GM12872 (cell line): ENCODE results near the gene SRXN1.

ENCODE experiments used
- TF ChIP-seq, protein P1 (sequence below): IDR thresholded peaks from 3 replicates; pipeline ENCODE4 v1.5.1; 2011; ENCODE audit warnings: low read depth, mild to moderate bottlenecking, low read length, moderate library complexity; ENCODE audit not compliant: insufficient read depth

SRXN1 gene

DNA sequence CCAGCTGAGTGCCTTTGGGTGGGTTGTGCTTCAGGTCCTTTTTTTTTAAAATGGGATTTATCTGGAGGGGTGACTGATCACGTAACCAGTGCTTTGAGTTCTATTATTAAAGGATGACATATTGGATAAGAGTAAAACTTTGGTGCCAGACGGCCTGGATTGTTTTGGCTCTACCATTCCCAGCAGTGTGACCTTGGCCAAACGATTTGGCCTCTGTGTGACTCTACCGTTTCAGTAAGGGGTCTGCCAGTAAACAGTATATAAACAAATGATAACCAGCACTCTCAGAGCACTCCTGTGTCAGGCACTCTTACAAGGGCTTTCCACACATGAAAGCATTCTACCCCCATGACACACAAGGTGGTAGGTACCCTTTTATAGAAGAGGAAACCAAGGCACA is 13.9 kb upstream of the SRXN1 start:
- TF ChIP-seq, protein P1, sequence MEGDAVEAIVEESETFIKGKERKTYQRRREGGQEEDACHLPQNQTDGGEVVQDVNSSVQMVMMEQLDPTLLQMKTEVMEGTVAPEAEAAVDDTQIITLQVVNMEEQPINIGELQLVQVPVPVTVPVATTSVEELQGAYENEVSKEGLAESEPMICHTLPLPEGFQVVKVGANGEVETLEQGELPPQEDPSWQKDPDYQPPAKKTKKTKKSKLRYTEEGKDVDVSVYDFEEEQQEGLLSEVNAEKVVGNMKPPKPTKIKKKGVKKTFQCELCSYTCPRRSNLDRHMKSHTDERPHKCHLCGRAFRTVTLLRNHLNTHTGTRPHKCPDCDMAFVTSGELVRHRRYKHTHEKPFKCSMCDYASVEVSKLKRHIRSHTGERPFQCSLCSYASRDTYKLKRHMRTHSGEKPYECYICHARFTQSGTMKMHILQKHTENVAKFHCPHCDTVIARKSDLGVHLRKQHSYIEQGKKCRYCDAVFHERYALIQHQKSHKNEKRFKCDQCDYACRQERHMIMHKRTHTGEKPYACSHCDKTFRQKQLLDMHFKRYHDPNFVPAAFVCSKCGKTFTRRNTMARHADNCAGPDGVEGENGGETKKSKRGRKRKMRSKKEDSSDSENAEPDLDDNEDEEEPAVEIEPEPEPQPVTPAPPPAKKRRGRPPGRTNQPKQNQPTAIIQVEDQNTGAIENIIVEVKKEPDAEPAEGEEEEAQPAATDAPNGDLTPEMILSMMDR, result no peak

DNA sequence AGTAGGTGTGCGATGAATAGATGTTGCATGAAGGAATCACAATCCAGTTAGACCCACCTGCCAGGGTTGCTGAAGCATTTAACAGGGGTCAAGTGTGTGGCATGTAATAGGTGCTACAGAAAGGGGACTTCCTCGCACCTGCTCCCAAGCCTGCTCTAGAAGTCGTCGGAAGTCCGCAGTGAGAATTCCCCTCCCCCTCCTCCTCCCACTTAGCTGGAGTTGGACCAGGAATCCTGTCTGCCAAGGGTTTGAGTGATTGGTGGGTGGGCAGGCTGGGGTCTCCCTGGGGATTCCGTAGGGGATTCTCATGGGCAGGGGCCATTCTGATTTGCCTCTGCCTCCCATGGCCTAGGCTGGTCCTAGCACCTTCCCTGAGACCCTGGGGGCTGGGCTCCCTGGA is 12.3 kb upstream of the SRXN1 start:
- TF ChIP-seq, protein P1, result no peak

DNA sequence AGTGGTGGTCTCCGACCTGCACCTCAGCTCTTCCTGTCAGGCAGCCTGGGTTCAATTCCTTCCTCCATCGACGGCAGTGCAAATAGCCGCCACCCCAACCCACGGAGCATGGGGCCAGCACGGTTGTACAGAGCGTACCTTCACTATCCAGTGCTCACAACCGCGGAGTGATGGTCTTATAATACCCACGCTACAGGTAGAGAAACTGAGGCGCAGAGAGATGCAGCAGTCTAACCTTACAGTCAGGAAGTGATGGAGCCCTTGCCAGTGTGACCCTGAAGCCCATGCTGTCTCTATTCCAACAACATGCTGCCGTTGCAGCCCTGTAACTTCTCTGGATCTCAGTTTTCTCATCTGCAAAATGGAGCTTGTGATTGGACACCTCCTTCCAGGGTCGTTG is 11.6 kb upstream of the SRXN1 start:
- TF ChIP-seq, protein P1, result no peak

DNA sequence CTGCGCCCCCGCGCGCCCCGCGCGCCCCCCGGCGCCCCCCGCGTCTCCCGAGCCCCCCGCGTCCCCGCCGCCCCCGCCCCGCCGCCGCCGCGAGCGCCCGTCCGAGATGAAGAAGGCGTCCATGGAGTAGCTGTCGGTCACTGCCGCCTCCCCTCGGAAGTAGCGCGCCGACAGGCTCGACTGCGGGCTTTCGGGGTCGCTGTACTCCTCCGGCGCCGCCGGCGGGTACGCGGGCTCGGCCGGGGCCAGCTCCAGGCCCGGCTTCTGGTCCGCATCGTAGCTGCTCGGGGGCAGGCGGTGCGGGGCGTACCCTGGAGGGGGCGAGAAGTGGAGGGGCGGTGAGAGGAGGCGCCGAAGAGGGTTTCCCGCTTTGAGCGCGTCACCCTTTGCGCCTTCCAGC is 11.2 kb upstream of the SRXN1 start:
- TF ChIP-seq, protein P1, result no peak

DNA sequence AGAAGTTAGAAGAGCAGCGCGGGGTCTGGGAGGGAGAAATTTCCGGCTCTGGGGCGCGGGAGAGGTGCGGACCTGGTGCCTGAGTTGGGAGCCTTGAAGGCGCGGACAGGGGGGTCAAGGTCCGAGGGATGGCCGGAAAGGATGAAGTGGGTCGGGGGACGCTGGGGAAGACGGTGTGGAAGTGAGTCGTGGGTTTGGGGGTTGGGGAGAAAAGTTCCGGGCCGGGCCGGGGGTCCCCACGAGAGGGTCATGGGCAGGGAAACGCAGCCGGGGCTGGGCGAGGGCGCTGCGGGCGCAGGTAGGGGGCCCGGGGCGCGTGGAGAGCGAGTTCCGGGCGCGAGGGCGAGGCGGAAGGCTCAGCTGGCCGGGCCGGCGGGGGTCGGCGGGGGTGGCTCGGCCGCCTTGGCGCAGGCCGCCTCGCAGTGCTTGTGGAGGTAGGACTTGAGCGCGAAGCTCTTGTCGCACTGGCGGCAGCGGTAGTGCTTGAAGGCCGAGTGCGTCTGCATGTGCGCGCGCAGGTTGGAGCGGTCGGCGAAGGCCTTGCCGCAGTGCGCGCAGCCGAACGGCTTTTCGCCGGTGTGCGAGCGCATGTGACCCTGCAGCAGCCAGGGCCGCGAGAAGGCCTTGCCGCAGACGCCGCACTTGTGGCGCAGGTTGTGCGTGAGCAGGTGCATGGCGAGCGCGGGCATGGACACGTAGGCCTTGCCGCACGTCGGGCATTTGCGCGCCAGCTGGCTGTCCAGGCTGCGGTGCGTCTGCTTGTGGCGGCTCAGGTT is 10.5 kb upstream of the SRXN1 start:
- TF ChIP-seq, protein P1, result no peak

DNA sequence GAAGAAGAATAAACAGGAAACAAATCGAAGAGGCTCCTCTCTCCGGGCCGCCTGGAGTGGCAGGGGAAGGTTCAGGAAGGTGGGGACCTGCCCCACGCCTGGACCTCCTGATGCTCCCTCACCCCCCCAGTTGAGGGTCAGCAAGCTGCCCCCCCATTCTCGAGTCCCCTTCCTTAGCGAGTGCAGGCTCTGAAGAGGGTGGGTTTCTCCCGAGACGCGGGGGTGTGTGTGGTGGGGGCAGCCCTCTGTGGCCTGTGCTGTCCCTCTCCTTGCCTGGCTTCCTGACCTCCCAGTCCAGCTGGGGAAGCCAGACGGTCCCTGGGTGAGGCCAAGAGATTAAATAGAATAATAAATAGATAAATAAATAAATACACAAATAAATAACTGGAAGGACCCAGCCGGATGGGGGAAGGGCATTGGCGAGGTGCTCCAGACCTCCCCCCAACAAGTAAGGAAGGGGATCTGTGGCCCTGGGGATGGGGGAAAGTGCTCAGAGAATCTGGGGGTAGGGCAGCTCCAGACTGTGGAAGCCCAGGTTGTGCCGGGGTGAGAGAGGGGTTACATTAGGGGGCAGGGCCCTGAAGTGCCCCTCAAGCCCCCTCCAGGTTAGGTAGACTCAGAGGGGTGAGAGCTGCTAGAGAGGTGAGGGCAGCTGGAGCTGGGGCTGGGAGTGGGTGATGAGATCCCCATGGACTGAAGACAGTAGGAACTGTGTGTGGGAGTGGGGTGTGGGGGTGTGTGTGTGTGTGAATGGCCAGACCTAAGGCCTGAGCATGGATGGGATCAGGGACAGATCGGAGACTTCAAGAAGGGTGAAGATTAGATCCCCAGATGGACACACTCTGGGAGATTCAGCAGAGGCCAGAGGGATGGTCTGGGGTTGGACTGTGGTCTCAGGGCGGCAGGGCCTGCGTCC is 9.5 kb upstream of the SRXN1 start:
- TF ChIP-seq, protein P1, result no peak

DNA sequence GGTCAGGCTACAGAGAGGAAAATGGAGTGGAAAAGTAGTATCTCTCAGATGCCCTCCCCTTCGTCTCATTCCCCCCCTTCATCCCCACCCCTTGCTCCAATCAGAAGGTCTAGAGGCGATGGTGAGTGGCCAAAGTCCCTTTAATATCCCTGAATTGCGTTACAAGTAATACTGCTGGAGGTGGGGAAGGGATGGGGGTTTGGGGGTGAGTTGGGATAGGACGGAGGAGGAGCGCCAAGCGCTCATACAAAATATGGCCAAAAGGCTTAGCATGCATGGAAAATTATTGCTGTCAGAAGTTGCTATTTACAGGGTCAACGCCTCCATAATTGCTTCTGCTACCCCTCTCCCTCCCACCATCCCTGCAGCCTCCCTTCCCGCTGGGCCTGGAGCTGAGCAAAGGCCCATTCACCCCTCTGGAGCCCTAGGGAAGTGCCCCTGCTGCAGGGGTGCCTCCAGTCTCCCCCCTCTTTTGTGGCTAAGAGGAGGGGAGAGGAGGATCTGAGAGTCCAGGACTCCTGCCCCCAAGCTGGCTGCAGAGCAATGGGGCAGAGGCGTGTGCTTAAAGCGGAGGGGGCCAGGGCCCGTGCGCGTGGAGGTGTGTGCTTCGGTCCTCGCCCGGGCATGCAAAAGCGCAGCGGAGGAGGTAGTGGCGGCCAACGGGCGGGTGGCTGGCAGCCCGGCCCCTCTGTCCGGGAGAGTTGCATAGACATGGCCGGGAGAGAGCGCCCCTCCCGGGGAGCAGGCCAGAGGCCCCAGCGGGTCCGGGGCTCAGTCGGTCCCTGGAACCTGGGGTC is 8.7 kb upstream of the SRXN1 start:
- TF ChIP-seq, protein P1, result no peak
